22Rv1 (cell line): Measurements from ENCODE around the gene SIPA1L3.

Source experiments
- CTCF ChIP-seq: fragments of 450-650 bp; IDR thresholded peaks from 2 replicates; pipeline ENCODE4 v1.5.1; 2017; ENCODE audit warnings: mild to moderate bottlenecking
- ZFX ChIP-seq: fragments of 450-650 bp; IDR thresholded peaks from 2 replicates; pipeline ENCODE4 v1.6.1; 2017; ENCODE audit warnings: antibody characterized with exemption, borderline replicate concordance

GRCh38 chr19:37872383-37872782, 34.6 kb upstream of the SIPA1L3 start:
- TF ChIP-seq CTCF (no peak), ZFX (no peak)
